ENCODE data around the gene TFIP11.

Gene TFIP11

DNA sequence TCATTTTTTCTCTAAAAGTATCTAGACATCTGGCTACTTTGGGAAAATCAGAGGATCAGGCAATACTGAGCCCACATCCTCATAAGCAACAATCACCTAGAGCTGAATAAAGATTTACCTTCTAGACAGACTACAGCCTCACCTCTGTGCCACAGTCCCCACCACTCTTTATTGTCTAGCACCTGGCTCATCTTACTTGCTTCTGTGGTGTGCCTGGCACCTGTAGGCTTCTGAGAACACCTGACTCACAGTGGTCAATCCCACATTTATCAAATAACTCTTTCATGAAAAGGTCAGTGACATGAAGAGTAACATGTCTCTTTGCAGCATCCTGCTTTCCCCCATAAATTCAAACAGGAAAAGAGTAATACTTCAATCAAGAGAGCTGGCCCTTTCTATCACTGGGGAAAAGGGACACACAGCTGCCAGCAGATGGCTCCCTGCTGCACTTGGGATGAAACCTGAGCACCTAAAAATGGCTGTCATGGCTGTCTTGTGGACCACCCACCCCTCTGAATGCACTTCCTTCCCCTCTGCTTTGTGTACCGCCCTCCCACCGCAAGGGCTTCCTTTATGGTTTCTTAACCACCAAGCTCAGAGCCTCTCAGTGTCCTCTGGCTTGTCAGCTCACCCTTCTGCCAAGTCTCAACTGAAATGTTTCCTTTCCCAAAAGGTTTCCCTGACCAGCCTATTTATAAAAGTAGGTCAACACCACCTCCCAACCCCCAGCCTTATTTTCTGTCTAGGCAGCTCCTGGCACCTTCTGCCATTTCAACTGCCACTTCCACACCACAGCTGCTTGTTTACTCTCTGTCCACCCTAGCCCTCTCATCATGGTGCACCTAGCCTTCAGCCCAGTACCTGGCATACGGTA, 9.3 kb downstream of the TFIP11 start:
- DNase-seq, result peak; percentile 32

DNA sequence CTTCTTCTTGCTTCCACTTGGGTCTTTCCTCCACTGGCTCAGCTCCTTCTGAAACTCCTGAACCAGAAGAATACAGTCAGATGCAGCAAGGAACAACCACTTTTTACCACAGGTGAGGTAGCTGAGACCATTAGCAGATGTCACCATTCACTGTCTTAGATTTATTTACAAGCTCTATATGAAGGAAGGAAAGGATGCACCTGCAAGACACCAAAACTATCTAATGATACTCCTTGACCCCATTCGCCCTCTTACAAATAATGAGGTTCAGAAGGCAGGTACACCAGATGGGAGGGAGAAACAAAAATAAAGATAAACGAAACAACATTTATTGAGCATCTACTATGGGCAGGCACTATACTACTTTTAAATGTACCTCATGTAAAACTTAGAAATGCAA, 10.3 kb downstream of the TFIP11 start:
- DNase-seq, result no peak

DNA sequence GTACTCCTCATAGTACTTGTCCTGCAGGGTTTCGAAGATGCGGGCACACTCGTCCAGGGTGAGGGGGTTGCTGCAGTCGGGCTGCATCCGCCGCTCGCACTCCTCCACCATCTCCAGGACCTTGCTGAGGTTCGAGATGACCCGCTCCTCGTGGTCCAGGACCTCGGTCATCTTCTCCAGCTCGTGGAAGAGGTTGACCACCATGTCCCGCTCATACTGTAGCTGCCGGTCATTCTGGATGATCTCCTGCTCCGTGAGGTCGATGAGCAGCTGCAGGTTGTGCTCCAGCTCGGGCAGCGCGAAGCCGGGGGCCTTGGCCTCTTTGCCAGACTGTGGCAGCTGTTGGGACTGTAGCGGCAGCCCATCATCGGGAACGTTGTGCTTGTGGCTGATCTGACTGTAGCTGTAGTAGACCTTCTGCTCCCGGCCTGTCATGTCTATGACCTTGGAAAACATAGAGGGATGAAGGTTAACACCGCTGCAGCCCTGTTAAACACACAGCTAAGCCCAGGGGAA, 13.0 kb downstream of the TFIP11 start:
- DNase-seq, result no peak

DNA sequence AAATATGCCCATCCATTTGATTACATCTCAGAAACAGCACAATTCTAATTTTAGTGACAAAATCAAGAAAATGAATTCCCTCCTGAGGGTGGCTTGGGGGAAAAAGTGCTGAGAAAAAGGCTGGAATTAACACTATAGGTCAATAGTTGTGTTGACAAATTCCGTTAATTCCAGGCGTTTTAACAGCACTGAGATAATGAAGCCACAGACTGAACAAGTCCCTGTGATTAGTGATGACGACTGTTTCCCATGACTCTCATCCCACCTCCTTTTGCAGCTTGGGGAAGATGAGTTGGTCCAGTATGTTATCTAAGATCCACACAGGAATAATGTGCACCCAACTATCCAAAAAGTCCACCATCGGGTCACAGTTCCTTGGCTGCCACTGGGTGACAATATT, 15.8 kb downstream of the TFIP11 start:
- DNase-seq, result no peak

DNA sequence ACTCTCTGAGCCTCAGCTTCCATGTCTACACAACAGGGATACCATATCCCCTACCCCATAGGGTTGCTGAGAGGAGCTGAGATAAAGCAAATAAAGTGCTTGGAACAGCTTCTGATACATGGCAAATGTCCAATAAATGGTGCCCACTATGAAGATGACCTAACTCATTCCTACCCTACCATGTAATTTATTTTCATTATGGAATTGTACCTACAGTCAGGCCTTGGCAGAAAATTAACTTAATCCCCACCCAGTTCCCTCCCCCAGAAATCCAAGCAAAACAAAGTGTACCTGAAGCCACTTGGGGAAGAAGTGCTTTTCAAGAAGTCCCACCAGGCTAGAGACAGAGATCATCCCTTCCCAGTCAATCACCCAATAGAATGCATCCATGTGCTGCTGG, 17.8 kb downstream of the TFIP11 start:
- no peak for DNase-seq

DNA sequence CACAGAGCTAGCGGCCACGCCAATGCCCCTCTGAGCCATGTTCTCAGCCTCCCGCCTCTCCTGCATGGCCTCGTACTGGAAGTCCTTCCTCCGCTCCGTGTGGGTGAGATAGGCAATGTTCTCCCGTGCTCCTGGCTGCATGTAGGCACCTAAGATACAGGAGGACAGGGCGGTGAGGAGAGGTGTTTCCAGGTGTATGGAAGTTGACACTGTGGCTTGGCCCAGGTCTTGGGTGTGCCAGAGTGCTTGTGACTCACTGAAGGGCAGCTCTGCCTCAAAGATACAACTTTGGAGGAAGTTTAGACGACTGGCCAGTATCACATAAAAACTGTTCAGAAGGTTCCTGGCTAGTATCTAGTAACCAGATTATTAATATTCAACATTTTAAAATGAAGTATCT, 20.1 kb downstream of the TFIP11 start:
- no peak for DNase-seq

DNA sequence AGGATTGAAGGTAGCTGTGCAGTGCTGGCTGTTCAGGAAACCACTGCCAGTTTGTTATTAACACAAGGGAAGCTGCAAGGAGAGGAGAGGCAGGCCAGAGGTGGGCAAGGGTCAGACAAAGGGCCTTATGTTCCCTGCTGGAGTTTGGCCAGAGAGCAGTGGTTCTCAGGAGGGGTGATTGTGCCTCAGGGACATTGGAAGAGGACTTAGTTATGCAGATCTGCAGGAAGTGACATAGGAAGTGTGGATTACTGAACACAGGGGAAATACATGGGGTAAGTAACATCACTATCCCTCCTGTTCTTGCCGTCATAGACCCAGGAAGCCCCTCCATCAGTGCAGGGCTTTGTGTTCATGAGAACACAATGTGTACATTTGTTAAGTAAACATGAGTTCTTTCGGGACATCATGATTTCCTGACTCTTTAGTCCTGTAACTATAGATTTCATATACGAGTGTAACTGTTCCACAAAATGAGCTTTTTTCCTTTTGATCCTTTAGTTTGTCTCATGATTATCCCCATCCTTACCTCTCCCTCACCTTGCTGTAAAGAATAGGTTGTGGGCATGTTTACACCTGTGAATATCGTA, 22.7 kb downstream of the TFIP11 start:
- DNase-seq, result no peak

DNA sequence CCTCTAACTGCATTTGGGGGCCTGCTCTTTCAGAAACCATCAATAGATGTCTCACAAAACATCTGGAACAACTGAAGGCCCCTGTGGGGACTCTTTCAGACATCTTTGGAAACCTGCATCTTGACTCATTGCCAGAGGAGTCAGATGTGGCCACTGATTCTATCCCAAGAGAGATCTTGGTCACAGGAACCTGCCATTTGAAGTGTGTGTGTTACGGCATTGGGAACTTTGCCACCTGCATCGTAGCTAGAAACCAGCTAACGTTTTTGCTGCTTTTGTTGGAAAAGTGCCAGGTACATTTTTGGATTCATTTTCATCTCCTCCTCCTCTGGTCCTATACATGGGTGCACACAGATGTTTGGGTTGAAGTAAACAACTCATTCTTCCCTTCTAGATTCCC, 24.3 kb downstream of the TFIP11 start:
- no peak for DNase-seq

DNA sequence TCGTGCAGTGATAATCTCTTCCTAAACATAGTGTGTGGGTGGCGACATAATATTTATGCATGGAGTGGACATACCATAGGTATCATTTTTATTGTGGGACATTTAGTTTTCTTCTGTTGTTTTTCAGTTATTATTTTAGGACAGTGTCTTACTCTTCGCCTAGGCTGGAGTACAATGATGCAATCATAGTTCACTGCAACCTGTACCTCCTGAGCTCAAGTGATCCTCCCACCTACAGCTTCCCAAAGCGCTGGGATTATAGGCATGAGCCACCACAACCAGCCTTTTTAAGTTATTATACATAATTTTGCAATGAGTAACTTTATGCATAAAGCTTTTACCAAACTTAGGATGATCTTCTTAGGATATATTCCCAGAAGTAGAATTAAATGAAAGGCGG, 25.9 kb downstream of the TFIP11 start:
- no peak for DNase-seq

DNA sequence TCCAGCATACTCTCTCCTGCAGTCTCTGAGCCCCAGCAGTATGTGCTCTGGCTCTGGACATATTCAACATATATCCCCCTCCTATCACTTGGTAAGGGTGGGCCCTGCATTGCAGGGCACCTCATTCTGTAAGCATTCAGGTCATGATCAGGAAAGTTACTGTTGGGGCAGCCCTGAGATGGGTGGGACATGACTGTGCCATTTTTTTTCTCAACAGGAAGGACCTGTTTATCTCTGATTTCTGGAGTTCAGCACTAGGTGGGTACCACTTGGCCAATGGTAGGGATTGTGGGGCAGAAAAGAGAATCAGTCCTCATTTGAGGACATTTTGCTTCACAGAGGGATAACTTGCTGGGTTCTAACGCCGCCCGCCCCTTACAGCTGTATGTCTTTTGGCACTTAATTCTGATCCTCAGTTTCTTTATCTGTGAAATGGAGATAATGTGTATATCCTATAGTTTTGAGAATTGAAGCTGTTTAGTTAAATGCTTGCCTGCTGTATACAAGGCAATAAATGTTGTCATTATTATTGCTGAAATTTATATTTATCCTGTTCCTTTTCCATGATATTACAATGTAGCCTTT, 26.4 kb downstream of the TFIP11 start:
- no peak for DNase-seq

DNA sequence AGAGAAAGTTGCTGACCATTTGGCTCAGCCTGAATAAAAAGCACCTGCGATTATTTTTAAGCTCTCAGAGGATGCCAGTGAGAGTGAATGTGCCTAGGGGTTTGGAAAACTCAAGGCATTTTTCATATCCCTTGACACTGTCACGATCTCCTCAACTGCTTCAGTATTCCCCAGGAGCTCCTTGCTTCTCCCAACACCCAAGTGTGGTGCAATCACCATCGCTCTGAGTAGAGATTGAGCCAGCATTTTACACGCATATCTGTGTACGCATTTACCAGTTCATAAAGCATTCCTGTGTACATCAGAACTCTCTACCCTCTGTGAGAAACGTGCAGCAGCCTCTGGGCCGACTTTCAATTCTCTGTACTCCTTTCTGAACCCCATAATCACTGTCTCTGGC, 27.3 kb downstream of the TFIP11 start:
- DNase-seq, result no peak

DNA sequence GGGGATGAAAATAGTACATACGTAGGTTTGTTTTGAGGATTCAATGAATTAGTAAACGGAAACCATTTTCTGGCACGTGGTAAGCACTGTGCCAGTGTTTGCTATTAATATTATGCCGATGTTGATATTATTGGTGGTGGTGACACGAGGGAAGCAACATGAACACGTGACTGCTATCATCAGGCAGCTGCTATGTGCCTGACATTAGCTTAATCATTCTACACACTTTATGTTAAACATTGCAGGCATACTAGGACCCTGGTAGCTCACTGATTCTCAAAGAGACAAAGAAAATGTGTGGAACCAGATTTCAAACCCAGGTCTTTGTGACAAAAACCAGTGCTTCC, 27.9 kb downstream of the TFIP11 start:
- no peak for DNase-seq

DNA sequence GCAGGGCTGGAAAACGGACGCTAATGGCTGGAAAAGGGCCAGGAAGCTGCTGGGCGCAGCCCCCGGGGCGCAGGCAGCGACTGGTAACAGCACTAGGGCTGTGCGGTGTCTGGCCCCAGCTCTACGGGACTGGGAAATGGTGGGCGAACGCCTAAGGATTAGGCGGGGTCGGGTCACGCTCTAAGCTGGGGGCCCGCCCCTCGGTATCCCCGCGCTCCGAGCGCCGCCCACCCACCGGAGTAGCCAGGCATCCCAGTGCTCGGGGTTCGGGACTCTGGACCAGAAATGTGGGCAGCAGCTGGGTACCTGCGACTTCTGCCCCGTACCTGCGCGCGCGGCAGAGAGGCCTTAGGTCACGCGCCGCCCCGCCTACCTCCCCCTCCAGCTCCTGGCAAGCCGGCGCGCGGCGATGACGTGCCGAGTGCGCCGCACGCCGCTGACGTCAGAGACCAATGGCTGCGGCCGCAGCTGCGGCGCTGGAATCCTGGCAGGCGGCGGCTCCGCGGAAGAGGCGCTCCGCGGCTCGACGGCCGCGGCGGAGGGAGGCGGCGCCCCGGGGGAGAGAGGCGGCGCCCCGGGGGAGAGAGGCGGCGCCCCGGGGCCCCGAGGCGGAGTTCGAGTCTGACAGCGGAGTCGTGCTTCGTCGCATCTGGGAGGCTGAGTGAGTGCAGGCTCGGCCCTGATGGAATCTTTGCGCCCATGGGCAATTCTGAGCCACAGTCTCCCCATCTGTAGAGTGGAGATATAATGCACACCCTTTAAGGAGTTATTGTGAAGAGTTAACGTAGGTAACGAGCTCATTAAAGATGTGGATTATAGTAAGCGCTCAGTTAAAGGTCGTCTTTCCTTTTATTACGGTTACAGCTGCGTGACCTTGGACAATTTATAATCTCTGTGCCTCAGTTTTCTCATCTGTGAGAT, 28.6 kb downstream of the TFIP11 start, which contains the start of the genes HPS4 and SRRD:
Gene HPS4, minus strand, starts transcription at position 345 of the 921 bp plus-strand sequence. CDS start 2,021 bp downstream, outside the sequence.
Gene SRRD, plus strand, starts transcription at position 439 of the 921 bp plus-strand sequence. Its CDS starts 14 bp downstream, at position 453.
- peak; percentile 92 for DNase-seq

DNA sequence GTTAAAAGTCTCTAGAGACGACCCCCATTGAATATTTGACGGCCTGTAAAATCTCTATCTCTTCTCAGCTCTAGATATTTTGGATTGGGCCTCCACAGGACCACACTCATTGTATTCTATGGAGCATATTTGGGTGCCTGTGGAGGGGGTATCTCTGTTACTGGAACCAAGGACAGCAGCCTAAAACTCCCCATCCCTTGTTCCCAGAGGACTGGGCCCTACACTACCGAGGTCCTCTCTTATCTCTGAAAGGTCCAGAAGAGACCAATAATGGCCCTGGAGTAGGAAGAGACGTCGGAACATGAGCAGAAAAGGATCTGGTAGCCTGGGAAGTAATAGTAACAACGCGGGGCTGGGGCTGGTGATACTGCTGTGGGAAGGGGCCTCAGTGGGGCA, 29.2 kb downstream of the TFIP11 start:
- no peak for DNase-seq

DNA sequence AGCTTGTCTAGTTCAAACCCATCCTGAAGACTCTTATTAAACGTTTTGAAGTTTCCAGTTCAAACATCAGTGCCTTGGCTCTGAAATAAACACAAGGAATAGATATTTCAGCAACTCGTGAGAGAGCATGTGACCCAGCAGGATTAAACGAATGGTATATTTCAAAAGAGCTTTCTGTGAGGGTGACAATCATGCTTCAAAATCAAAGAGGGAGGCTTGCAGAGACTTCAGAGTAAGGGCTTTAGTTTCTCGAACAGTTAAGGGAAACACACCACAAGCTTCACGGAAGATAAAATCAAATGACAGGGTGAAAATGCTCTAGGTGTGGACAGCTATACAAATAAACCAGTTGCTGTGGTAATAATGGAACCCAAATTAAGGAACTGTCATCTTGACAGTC, 30.1 kb downstream of the TFIP11 start:
- DNase-seq, result no peak

DNA sequence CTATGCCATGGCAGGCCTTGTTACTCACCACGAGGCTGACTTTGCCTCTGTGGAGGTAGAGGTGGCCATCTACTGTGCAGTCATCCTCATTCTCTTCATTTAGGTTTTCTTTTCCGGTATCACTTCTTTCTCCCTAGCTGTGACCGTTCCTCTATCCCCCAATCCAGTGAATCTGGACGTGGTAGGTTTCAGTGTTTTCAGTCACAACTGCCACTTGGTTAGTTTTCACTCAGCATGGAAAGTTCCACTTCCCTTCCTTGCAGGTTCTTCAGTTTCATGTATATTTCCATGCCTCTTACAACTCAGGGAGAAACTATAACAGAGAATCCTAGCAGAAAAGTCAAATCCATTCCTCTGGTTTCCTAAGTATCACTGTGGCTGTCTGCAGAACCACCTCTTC, 30.6 kb downstream of the TFIP11 start:
- DNase-seq, result no peak

DNA sequence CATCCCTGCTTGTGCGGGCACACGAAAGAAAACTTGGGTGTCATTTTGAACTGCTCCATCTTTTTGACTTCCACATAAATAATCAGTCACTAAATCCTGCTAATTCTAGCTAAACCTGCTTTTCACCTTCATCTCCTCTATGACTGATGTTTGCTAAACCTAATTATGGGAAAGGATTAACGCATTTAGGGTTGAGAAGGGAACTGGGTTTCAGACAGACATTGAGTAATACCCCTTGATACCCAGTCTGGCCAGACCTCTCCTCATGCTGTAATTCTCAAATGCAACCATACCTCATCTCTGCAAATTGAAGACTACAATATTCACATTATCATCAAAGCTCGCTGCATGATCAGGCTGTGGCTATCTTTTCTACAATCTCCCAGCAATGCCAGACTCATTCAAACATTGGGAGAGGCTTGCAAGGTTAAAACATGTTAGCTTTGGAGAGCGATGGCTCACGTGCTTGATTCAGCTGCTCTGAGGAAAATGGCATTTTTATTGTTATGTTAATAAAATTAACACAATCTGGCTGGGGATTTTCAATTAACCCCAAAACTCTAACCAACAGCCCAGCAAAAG, 31.1 kb downstream of the TFIP11 start:
- no peak for DNase-seq

DNA sequence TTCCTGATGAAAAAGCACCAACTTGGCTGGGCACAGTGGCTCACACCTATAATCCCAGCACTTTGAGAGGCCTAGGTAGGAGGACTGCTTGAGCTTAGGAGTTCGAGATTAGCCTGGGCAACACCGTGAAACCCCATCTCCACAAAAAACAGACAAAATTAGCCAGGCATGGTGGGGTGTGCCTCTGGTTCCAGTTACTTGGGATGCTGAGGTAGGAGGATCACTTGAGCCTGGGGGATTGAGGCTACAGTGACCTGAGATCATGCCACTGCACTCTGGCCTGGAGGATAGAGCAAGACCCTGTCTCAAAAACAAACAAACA, 31.7 kb downstream of the TFIP11 start:
- DNase-seq, result no peak

DNA sequence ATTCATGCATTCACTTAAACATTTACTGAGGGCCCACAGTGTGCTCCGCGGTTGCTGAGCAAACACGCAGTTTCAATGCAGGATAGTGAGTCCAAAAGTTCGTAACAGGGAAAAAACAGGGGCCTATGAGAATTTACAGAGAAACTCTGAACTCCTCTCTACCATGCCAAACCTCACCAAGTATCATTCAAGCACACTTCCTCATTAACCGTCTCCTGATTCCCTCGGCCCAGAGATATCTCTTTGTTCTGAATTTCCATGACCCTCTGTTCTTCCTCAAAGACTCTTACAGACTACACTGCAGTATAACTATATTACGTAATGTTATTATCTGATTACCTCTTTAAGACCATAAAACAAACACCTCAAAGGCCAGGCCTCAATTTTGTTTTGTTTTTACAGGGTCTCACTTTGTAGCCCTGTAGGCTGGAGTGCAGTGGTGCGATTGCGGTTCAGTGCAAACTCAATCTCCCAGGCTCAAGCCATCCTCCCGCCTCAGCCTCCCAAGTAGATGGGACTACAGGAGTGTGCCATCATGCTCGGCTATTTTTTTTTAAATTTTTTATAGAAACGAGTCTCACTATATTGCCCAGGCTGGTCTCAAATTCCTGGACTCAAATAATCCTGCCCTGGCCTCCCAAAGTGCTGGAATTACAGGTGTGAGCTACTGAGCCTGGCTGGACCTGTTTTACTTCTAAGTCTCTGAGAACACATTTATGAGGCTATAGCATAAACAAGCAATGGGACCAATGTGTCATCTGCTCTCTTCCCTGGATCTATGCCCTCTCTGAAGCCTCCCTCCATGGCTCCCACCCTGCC, 32.3 kb downstream of the TFIP11 start:
- DNase-seq, result no peak

DNA sequence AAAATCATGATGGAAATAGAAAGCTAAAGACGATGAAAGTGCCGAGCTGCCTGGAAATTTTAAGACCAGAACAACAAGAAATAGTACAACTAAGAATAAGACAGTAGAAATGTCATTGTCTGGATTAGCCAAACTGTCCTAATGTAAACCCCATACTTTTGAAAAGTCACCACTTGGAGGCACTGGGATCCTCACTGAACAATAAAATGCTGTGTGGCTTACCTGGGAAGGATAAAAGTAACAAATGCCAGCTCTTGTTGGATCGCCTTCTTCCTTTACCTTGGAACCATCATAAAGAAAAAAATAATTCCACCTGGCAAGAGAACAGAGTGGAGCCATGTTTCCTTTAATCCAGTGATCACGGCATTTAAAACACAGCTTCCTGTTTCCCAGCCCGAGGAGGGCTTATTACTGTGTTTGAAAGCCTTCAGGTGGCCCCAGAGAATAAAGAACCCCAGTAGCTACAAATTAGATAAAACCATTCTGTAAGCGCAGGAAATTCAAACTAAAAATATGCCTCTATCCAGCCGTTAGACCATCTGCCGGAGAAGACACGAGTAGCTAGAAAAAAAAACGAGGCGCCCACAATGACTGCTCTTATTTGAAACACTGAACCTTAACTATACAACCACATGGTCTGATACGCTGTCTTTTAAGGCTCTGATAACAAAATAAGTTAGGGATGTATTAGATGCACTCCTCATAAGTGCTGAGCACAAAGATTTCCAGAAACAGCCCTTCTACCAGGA, 33.1 kb downstream of the TFIP11 start:
- no peak for DNase-seq

DNA sequence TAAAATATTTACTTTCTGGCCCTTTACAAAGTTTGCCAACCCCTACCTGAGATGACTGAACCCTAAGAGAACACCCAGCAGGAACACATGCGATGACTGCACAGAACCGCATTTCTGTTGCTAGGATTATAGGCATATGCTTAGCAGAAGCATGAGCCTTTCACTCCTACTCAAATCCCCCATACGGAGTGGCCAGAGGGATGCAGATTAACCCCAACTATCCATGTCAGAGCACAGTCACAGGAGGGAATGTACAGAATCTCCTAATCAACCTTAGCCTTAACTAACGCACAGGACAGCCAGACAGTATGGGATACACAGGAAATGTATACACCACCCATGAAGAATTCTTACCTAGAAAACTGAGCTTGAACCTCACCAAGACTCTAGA, 34.9 kb downstream of the TFIP11 start:
- no peak for DNase-seq

Measured in activated naive CD4-positive, alpha-beta T cell treated with anti-CD3 and anti-CD28 coated beads, Interleukin-2, amount 50 U/mL, for 16 hours (primary cell).